Esophagus squamous epithelium (tissue), 4 donors: ENCODE measurements around the gene PAM.

Source experiments
- CTCF ChIP-seq, 6 experiments: fragments of 450-650 bp in 4 of 6; fragments of 200-600 bp in 2 of 6; sonication (generic) in 2 of 6; IDR thresholded peaks; one replicate each; pipeline ENCODE4 v1.5.1; 2016 to 2019; ENCODE audit warnings: antibody characterized with exemption in 6 of 6, mild to moderate bottlenecking in 4 of 6, moderate library complexity in 4 of 6
- POLR2A ChIP-seq, 4 donors: fragments of 450-650 bp; IDR thresholded peaks; one replicate each; pipeline ENCODE4 v1.6.1; 2017; ENCODE audit warnings: antibody characterized with exemption in 4 of 4, mild to moderate bottlenecking in 4 of 4, moderate library complexity in 3 of 4

DNA sequence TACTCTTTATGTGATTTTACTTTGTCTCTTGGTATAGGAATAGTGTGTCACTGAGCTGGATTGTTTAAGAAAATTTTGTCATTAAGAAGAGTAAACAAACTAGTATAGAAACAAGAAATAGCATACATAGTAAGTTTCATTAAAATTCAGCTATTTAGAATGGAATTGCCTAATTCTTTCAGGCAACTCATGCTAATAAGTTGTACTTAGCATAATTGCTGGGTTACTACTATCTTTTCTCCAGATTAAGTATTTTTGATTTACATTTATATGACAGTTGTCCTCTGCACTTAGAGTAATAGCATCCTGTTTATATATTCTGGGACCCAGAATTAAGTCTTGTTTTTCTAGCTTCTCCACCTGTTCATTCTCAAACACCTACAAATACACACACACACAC, 85.9 kb downstream of the PAM start:
- TF ChIP-seq CTCF (IDR thresholded peaks at IDR 0.05): no peak
- no peak for TF ChIP-seq POLR2A (IDR thresholded peaks at IDR 0.05)
